PC-9 (cell line): ENCODE measurements around the gene ANO7.

Experiments
- EZH2 ChIP-seq: fragments of 200-600 bp; sonication (generic); IDR thresholded peaks from 2 replicates; pipeline ENCODE4 v1.8.0; 2017; ENCODE audit warnings: antibody characterized with exemption, low read depth
- TF ChIP-seq, protein P1 (sequence below): fragments of 200-600 bp; sonication (generic); conservative IDR thresholded peaks from 2 replicates; pipeline ENCODE4 v1.6.1; 2017; ENCODE audit warnings: mixed run types, antibody characterized with exemption, mild to moderate bottlenecking, moderate library complexity

GRCh38 chr2:241258505-241259280 is 70.2 kb downstream of the ANO7 start:
- TF ChIP-seq, protein P1, sequence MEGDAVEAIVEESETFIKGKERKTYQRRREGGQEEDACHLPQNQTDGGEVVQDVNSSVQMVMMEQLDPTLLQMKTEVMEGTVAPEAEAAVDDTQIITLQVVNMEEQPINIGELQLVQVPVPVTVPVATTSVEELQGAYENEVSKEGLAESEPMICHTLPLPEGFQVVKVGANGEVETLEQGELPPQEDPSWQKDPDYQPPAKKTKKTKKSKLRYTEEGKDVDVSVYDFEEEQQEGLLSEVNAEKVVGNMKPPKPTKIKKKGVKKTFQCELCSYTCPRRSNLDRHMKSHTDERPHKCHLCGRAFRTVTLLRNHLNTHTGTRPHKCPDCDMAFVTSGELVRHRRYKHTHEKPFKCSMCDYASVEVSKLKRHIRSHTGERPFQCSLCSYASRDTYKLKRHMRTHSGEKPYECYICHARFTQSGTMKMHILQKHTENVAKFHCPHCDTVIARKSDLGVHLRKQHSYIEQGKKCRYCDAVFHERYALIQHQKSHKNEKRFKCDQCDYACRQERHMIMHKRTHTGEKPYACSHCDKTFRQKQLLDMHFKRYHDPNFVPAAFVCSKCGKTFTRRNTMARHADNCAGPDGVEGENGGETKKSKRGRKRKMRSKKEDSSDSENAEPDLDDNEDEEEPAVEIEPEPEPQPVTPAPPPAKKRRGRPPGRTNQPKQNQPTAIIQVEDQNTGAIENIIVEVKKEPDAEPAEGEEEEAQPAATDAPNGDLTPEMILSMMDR: no peak
- TF ChIP-seq EZH2: no peak
